ENCODE measurements around the gene NXN. TPM values are rescaled to one million over a fixed set of nuclear protein-coding genes. Genes with fewer than 3 reads are reported as not detected.
"Not testable (repeated sequence)": the region's sequence is repeated elsewhere in the genome, so short reads cannot be mapped to it uniquely, and the experiment has no call there.

NXN gene
- total and polyA plus RNA-seq, 4 experiments from 2014 or later = 0.55 to 2.7 (median 1.9) TPM

DNA sequence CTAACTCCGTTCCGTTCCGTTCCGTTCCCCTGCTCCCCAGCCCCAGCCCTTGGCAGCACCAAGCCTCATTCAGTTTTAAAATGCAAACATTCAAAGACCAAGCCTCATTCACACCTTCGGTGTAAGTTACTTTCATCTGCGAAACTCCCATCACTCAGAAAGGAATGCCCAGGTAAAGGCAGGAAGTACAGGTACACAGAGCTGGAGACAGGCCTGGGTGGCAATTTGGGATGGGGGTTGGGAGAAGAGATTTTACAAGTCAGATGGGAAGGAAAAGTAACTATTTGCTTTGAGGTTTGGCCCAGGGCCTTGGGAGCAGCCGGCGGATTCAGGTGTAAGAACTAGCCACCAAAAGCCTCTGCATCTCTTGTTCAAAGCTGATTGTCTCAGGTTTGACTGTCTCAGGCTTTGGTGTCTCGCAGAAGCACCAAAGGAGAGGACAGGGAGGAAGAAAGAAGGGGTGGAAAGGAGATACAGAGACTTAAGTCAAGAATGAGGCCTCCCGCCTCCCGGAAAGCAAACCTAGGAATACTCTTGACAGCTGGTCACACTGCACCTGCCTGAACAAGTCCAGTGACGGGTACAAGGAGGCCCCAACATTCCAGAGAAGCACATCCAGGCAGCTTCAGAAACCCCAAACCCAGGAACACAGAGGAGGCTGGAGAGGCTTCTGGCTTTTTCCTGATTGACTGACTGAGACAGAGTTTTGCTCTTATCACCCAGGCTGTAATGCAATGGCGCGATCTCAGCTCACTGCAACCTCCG, 54.7 kb downstream of the NXN start:
- CTCF ChIA-PET (ENCODE audit: partially characterized antibody) = no interaction called here

DNA sequence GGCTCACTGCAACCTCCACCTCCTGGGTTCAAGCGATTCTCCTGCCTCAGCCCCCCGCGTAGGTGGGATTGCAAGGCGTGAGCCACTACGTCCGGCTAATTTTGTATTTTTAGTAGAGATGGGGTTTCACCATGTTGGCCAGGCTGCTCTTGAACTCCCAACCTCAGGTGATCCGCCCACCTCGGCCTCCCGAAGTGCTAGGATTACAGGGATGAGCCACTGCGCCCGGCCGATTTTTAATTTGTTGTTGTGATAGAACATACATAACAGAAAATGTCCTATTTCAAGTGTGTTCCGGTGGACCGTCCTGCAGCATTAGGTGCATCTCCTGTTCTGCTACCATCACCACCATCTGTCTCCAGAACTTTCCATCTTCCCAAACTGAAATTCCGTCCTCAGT, 55.3 kb downstream of the NXN start:
- H3K4me1 Mint-ChIP-seq; H3K4me1 ChIP-seq (ENCODE audit: insufficient read depth, low read length); H3K9me3 ChIP-seq (ENCODE audit: control insufficient read depth in 1 of 2, low read length in 2 of 2); H3K9me3 Mint-ChIP-seq; H3K27me3 ChIP-seq (ENCODE audit: insufficient read depth, low read length); H3K4me3 Mint-ChIP-seq; H3K27ac Mint-ChIP-seq; CTCF ChIA-PET (ENCODE audit: partially characterized antibody); H3K27ac ChIP-seq (ENCODE audit: low read depth, low read length); H3K36me3 ChIP-seq (ENCODE audit: insufficient read depth, low read length); H3K4me3 ChIP-seq (ENCODE audit: low read length in 2 of 2); H3K36me3 Mint-ChIP-seq; intact Hi-C loops (cut with micrococcal nuclease); POLR2A ChIA-PET (ENCODE audit: partially characterized antibody); DNase-seq: not testable (repeated sequence)
- H3K27me3 Mint-ChIP-seq = peaks cover 9 to 24% of the 10 kb centered on the region in 2 donors

More for the DNA sequence above, 54.7 kb downstream of the NXN start:
- Histone ChIP-seq H3K4me1 (ENCODE audit: insufficient read depth, low read length) (no peaks in the 10 kb centered on the region), H3K27me3 (ENCODE audit: insufficient read depth, low read length) (no peaks in the 10 kb centered on the region), H3K27ac (ENCODE audit: low read depth, low read length) (no peak overlapping the region), H3K4me3 (ENCODE audit: low read length in 2 of 2) (no peak overlapping the region), H3K36me3 (ENCODE audit: insufficient read depth, low read length) (no peaks in the 10 kb centered on the region), H3K9me3 (ENCODE audit: control insufficient read depth in 1 of 2, low read length in 2 of 2) (no peaks in the 10 kb centered on the region)
- Mint-ChIP-seq H3K4me3 (no peak overlapping the region), H3K36me3 (no peaks in the 10 kb centered on the region), H3K27me3 (peaks cover 9 to 22% of the 10 kb centered on the region in 2 donors), H3K9me3 (no peaks in the 10 kb centered on the region), H3K4me1 (no peaks in the 10 kb centered on the region), H3K27ac (no peak overlapping the region)
- intact Hi-C loops (cut with micrococcal nuclease) = no loop called here
- no peak for DNase-seq
- POLR2A ChIA-PET (ENCODE audit: partially characterized antibody) = no interaction called here

DNA sequence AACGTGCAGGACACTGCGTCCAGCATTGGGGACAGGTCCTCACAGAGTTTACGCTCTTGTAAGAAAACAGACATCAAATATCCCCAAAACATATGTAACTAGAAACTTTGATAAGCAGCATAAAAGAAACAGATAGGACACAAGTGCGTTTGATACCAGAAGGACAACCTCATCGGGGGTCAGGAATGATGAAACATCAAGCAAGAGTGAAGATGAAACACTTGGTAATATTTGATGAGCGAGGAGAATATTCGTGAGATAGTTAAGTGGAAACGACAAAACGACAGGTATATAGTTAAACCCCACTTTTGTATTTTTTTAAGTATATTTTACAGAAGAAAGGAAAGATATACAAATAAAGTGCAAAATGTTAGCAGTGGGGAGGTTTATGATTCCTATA, 55.9 kb downstream of the NXN start:
- ChIA-PET POLR2A (ENCODE audit: partially characterized antibody) (no interaction called here), CTCF (ENCODE audit: partially characterized antibody) (no interaction called here)
- Mint-ChIP-seq H3K36me3 (no peaks in the 10 kb centered on the region), H3K9me3 (no peaks in the 10 kb centered on the region), H3K4me3 (no peak overlapping the region), H3K4me1 (no peaks in the 10 kb centered on the region), H3K27ac (peak overlapping the region in 1 of 7 donors; percentile 36), H3K27me3 (peaks cover 9 to 24% of the 10 kb centered on the region in 2 donors)
- Histone ChIP-seq H3K4me1 (ENCODE audit: insufficient read depth, low read length) (no peaks in the 10 kb centered on the region), H3K27me3 (ENCODE audit: insufficient read depth, low read length) (no peaks in the 10 kb centered on the region), H3K9me3 (ENCODE audit: control insufficient read depth in 1 of 2, low read length in 2 of 2) (no peaks in the 10 kb centered on the region), H3K27ac (ENCODE audit: low read depth, low read length) (no peak overlapping the region), H3K4me3 (ENCODE audit: low read length in 2 of 2) (no peak overlapping the region), H3K36me3 (ENCODE audit: insufficient read depth, low read length) (no peaks in the 10 kb centered on the region)
- DNase-seq = no peak
- intact Hi-C loops (cut with micrococcal nuclease) = no loop called here

DNA sequence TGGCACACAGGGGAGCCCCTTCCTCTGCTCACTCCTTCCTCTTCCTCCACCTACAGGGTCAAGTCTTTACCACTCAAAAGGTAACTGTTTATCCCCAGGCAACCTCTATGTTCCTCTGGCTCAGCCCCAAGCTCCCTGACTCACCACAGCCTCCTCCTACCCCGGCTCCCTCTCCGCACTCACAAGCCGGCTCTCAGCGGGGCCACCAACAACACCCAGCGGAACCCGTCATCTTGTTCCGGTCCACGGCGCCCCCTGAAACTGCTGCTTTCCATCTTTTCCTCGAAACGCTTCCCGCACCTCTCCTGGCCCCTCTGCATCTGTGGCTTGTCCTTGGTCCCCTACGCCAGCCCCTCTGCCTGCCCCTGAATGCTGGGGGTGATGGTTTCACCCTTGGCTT, 58.4 kb downstream of the NXN start:
- Mint-ChIP-seq H3K4me1 (no peaks in the 10 kb centered on the region), H3K9me3 (no peaks in the 10 kb centered on the region), H3K4me3 (no peak overlapping the region), H3K27ac (no peak overlapping the region), H3K27me3 (peaks cover 14 to 23% of the 10 kb centered on the region in 2 donors), H3K36me3 (no peaks in the 10 kb centered on the region)
- CTCF ChIA-PET (ENCODE audit: partially characterized antibody) = no interaction called here
- POLR2A ChIA-PET (ENCODE audit: partially characterized antibody) = no interaction called here
- no peak overlapping the region for H3K4me3 ChIP-seq (ENCODE audit: low read length in 2 of 2)
- DNase-seq = no peak
- H3K9me3 ChIP-seq (ENCODE audit: control insufficient read depth in 1 of 2, low read length in 2 of 2) = no peaks in the 10 kb centered on the region
- H3K27ac ChIP-seq (ENCODE audit: low read depth, low read length) = no peak overlapping the region
- intact Hi-C loops (cut with micrococcal nuclease) = no loop called here
- H3K27me3 ChIP-seq (ENCODE audit: insufficient read depth, low read length) = no peaks in the 10 kb centered on the region
- no peaks in the 10 kb centered on the region for H3K4me1 ChIP-seq (ENCODE audit: insufficient read depth, low read length)
- no peaks in the 10 kb centered on the region for H3K36me3 ChIP-seq (ENCODE audit: insufficient read depth, low read length)

DNA sequence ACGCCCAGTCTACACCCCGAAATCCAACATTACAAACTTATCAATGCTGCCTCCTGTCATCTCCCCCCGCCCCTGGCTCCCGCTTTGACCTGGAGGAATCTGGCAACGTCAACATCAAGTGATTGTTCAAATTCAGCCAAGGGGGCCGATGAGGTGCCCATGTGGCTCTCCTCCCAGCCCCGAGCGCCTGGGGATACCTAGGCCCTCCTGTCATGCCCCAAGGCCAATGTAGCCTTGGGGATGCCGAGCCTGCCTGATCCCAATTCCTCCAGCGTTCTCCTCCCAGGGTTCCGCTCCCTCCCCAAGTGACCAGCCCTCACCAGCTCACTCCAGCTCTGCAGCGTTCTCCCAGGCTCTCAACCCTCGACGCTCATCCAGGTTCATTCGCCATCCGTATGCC, 59.4 kb downstream of the NXN start:
- no peaks in the 10 kb centered on the region for H3K27me3 ChIP-seq (ENCODE audit: insufficient read depth, low read length)
- POLR2A ChIA-PET (ENCODE audit: partially characterized antibody) = no interaction called here

DNA sequence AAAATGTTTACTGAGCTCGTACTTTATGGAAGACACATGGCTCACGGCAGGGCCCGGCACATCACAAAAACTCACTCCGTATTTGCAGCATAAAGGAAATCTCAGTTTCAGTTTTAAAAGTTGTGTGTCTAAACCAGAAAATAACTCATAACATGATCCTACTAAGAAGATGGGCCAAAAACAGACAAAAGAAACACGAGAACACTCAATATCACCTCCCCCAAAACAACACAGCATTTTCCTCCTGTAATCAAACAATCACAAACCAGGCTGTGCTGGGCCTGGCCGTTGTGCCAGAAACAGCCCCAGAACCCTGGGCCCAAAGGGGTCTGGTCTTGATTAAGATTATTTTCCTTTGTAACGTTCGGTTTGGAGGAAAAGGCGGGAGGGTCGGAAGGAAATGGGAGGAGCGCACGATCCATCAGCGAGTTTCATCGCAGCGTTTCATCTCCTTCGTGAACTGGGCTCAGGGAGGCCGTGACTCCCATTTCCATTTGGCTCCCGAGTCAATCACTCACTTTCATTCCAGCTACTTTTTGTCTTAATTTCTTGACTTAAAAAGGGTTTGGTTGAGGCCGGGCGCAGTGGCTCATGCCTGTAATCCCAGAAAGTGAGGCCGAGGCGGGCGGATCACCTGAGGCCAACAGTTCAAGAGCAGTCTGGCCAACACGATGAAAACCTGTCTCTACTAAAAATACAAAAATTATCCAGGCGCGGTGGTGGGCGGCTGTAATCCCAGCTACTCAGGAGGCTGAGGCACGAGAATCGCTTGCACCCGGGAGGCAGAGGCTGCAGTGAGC, 61.4 kb downstream of the NXN start:
- ChIA-PET POLR2A (ENCODE audit: partially characterized antibody) (no interaction called here), CTCF (ENCODE audit: partially characterized antibody) (no interaction called here)
- no peaks in the 10 kb centered on the region for H3K36me3 Mint-ChIP-seq
- H3K4me3 Mint-ChIP-seq = no peak overlapping the region
- H3K27ac Mint-ChIP-seq = no peak overlapping the region
- no peak for DNase-seq
- H3K27me3 Mint-ChIP-seq = peaks cover 15 to 24% of the 10 kb centered on the region in 2 donors
- no peaks in the 10 kb centered on the region for H3K9me3 ChIP-seq (ENCODE audit: control insufficient read depth in 1 of 2, low read length in 2 of 2)
- H3K36me3 ChIP-seq (ENCODE audit: insufficient read depth, low read length) = no peaks in the 10 kb centered on the region
- H3K27me3 ChIP-seq (ENCODE audit: insufficient read depth, low read length) = no peaks in the 10 kb centered on the region
- H3K4me1 Mint-ChIP-seq = no peaks in the 10 kb centered on the region
- intact Hi-C loops (cut with micrococcal nuclease) = no loop called here
- H3K4me1 ChIP-seq (ENCODE audit: insufficient read depth, low read length) = no peaks in the 10 kb centered on the region
- H3K27ac ChIP-seq (ENCODE audit: low read depth, low read length) = no peak overlapping the region
- H3K9me3 Mint-ChIP-seq = no peaks in the 10 kb centered on the region
- no peak overlapping the region for H3K4me3 ChIP-seq (ENCODE audit: low read length in 2 of 2)

More for the DNA sequence above, 59.4 kb downstream of the NXN start:
- peaks cover 9 to 20% of the 10 kb centered on the region in 2 donors for H3K27me3 Mint-ChIP-seq
- Histone ChIP-seq H3K4me3 (ENCODE audit: low read length in 2 of 2) (no peak overlapping the region), H3K27ac (ENCODE audit: low read depth, low read length) (no peak overlapping the region), H3K36me3 (ENCODE audit: insufficient read depth, low read length) (no peaks in the 10 kb centered on the region), H3K9me3 (ENCODE audit: control insufficient read depth in 1 of 2, low read length in 2 of 2) (no peaks in the 10 kb centered on the region), H3K4me1 (ENCODE audit: insufficient read depth, low read length) (no peaks in the 10 kb centered on the region)
- H3K4me3 Mint-ChIP-seq = peak overlapping the region in 1 of 8 donors; percentile 37
- CTCF ChIA-PET (ENCODE audit: partially characterized antibody) = no interaction called here
- H3K36me3 Mint-ChIP-seq = no peaks in the 10 kb centered on the region
- no peaks in the 10 kb centered on the region for H3K4me1 Mint-ChIP-seq
- intact Hi-C loops (cut with micrococcal nuclease) = no loop called here
- no peak overlapping the region for H3K27ac Mint-ChIP-seq
- no peaks in the 10 kb centered on the region for H3K9me3 Mint-ChIP-seq
- no peak for DNase-seq

DNA sequence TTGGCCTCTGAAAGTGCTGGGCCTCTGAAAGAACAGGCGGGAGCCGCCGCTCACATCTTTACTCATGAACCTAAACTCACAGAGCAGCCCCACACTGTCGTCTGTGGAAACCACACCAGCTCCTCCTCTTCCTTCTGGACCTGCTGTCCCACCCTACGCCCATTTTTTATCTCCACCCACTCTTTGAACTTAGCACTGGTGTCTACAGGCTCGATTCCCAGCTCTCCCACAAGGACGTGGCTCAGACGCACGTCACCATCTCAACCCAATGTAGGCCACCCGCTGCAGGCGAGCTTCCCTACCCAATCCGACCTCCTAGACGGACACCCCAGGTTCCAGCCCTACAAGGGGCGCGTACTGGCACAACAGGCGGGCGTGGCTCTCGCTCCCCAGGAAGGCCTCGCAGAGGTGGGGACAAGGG, 62.2 kb downstream of the NXN start:
- no peak overlapping the region for H3K27ac ChIP-seq (ENCODE audit: low read depth, low read length)
- no peak for DNase-seq
- POLR2A ChIA-PET (ENCODE audit: partially characterized antibody) = no interaction called here
- CTCF ChIA-PET (ENCODE audit: partially characterized antibody) = no interaction called here
- no peaks in the 10 kb centered on the region for H3K27me3 ChIP-seq (ENCODE audit: insufficient read depth, low read length)
- peaks cover 17 to 26% of the 10 kb centered on the region in 2 donors for H3K27me3 Mint-ChIP-seq
- no peak overlapping the region for H3K4me3 Mint-ChIP-seq
- no peaks in the 10 kb centered on the region for H3K36me3 Mint-ChIP-seq
- H3K27ac Mint-ChIP-seq = no peak overlapping the region
- no peak overlapping the region for H3K4me3 ChIP-seq (ENCODE audit: low read length in 2 of 2)
- H3K9me3 ChIP-seq (ENCODE audit: control insufficient read depth in 1 of 2, low read length in 2 of 2) = no peaks in the 10 kb centered on the region
- no peaks in the 10 kb centered on the region for H3K4me1 ChIP-seq (ENCODE audit: insufficient read depth, low read length)
- H3K4me1 Mint-ChIP-seq = no peaks in the 10 kb centered on the region
- intact Hi-C loops (cut with micrococcal nuclease) = no loop called here
- no peaks in the 10 kb centered on the region for H3K36me3 ChIP-seq (ENCODE audit: insufficient read depth, low read length)
- no peaks in the 10 kb centered on the region for H3K9me3 Mint-ChIP-seq
